Neutrophil (primary cell): ENCODE results near the gene ECI1.
"Not testable (repeated sequence)": the region's sequence is repeated elsewhere in the genome, so short reads cannot be mapped to it uniquely, and the experiment has no call there.

ENCODE experiments used
- H3K27ac ChIP-seq: fragments of 200-600 bp; sonication (generic); 2 replicates; pipeline ENCODE4 v1.5.1; 2016; ENCODE audit warnings: mild to moderate bottlenecking, moderate library complexity
- H3K27me3 ChIP-seq: fragments of 200-600 bp; sonication (generic); 2 replicates; pipeline ENCODE4 v1.6.0; 2016; ENCODE audit warnings: mild to moderate bottlenecking
- H3K36me3 ChIP-seq: fragments of 200-600 bp; sonication (generic); 2 replicates; pipeline ENCODE4 v1.5.1; 2017
- H3K4me1 ChIP-seq, 2 experiments: fragments of 200-600 bp in 1 of 2; sonication (generic) in 1 of 2; 1 replicate in 1 of 2; 2 replicates in 1 of 2; pipeline versions ENCODE4 v1.5.1 to v1.6.1; 2013 to 2016; ENCODE audit warnings: low read depth in 1 of 2, low read length in 1 of 2, mild to moderate bottlenecking in 1 of 2, moderate library complexity in 1 of 2; ENCODE audit not compliant: control insufficient read depth in 1 of 2, insufficient read depth in 1 of 2
- H3K4me3 ChIP-seq, 2 experiments: fragments of 200-600 bp in 1 of 2; sonication (generic) in 1 of 2; 1 replicate in 1 of 2; 2 replicates in 1 of 2; pipeline ENCODE4 v1.5.1; 2013 to 2016; ENCODE audit warnings: low read depth in 1 of 2, low read length in 1 of 2, mild to moderate bottlenecking in 1 of 2, moderate library complexity in 1 of 2
- H3K9me3 ChIP-seq: fragments of 200-600 bp; sonication (generic); 2 replicates; pipeline ENCODE4 v1.5.1; 2016
- TF ChIP-seq, protein P1 (sequence below): fragments of 200-600 bp; sonication (generic); IDR thresholded peaks from 2 replicates; pipeline ENCODE4 v1.5.1; 2016; ENCODE audit warnings: antibody characterized with exemption

The ECI1 gene

DNA sequence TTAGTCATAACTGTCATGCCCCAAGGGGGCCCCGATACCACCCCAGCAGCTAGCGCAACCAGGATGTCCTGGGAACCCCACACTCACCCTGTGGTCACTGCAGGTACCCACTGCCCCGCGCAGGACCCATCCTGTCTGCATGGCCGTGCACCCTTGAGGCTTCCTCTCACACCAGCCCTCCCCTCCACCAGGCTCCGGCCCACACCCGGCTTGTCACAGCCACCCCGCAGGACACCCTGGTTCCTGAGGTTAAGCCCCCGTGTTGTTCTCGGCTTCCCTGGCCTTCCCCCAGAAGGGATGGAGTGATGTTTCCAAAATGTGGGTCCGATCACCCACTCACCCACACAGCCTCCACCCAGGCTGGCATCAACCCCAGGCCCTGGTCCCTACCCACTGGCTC lies 7.6 kb downstream of the ECI1 start:
- Histone ChIP-seq H3K4me1 (no peaks in the 10 kb centered on the region), H3K27me3 (peaks cover 4% of the 10 kb centered on the region), H3K27ac (no peak overlapping the region), H3K9me3 (no peaks in the 10 kb centered on the region), H3K4me3 (no peak overlapping the region), H3K36me3 (peaks cover 64% of the 10 kb centered on the region)
- TF ChIP-seq, protein P1, sequence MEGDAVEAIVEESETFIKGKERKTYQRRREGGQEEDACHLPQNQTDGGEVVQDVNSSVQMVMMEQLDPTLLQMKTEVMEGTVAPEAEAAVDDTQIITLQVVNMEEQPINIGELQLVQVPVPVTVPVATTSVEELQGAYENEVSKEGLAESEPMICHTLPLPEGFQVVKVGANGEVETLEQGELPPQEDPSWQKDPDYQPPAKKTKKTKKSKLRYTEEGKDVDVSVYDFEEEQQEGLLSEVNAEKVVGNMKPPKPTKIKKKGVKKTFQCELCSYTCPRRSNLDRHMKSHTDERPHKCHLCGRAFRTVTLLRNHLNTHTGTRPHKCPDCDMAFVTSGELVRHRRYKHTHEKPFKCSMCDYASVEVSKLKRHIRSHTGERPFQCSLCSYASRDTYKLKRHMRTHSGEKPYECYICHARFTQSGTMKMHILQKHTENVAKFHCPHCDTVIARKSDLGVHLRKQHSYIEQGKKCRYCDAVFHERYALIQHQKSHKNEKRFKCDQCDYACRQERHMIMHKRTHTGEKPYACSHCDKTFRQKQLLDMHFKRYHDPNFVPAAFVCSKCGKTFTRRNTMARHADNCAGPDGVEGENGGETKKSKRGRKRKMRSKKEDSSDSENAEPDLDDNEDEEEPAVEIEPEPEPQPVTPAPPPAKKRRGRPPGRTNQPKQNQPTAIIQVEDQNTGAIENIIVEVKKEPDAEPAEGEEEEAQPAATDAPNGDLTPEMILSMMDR = no peak

DNA sequence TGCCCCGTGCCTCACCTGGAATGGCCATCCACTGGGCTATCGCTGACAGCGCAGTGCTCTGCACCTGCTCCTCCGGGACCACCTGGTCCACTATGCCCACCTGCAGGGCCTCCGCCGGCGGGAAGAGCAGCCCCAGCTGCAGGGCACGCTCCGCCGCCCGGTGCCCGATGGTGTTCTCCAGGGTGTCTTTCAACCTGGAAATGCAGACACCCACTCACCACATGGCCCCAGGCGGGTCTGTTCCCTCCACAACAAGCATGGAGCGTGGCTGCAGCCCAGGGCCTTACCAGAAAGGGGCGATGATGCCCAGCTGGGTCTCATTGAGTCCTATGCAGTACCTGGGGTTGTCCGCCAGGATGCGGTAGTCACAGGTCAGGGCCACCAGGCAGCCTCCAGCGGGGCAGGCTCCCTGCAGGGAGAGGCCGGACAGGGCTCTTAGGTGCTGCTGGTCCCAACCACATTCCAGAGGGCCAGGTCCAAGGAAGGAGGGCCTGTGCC lies 8.3 kb downstream of the ECI1 start:
- Histone ChIP-seq H3K27ac (no peak overlapping the region), H3K9me3 (no peaks in the 10 kb centered on the region), H3K27me3 (peaks cover 11% of the 10 kb centered on the region), H3K4me3 (no peak overlapping the region), H3K4me1 (no peaks in the 10 kb centered on the region), H3K36me3 (peaks cover 68% of the 10 kb centered on the region)
- TF ChIP-seq, protein P1 = no peak

DNA sequence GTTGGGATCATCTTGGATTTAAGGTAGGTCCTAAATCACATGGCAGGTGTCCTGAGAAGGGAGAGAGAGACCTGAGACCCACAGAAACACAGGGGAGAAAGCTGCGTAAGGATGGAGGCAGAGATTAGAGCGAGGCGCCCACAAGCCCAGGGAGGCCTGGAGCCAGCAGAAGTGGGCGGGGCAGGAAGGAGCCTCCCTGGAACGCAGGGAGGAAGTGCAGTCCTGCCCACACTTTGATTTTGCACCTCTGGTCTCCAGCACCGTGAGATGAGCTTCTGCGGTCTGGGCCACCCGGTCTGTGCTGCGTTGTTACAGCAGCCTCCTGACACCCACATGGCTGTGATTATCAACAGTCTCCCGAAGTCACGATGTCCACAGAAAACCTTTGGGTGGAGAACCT lies 8.8 kb downstream of the ECI1 start:
- no peaks in the 10 kb centered on the region for H3K9me3 ChIP-seq
- H3K4me3 ChIP-seq = no peak overlapping the region
- H3K27ac ChIP-seq = no peak overlapping the region
- H3K27me3 ChIP-seq = peaks cover 16% of the 10 kb centered on the region
- no peaks in the 10 kb centered on the region for H3K4me1 ChIP-seq
- peaks cover 68% of the 10 kb centered on the region for H3K36me3 ChIP-seq
- TF ChIP-seq, protein P1 = no peak

DNA sequence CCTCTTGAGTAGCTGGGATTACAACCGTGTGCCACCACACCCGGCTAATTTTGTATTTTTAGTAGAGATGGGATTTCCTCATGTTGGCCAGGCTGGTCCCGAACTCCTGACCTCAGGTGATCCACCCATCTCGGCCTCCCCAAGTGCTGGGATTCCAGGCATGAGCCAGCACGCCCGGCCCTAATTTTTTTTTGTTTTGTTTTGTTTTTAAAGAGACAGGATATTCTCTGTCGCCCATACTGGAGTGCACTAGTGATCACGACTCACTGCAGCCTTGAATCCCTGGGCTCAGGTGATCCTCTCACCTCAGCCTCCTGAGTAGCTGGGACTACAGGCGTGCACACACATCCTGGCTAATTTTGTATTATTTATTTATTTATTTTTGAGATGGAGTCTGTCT lies 11.1 kb downstream of the ECI1 start:
- peaks cover 39% of the 10 kb centered on the region for H3K27me3 ChIP-seq
- not testable (repeated sequence) for H3K9me3 ChIP-seq, H3K4me3 ChIP-seq, H3K4me1 ChIP-seq, H3K27ac ChIP-seq
- H3K36me3 ChIP-seq = peaks cover 63% of the 10 kb centered on the region

DNA sequence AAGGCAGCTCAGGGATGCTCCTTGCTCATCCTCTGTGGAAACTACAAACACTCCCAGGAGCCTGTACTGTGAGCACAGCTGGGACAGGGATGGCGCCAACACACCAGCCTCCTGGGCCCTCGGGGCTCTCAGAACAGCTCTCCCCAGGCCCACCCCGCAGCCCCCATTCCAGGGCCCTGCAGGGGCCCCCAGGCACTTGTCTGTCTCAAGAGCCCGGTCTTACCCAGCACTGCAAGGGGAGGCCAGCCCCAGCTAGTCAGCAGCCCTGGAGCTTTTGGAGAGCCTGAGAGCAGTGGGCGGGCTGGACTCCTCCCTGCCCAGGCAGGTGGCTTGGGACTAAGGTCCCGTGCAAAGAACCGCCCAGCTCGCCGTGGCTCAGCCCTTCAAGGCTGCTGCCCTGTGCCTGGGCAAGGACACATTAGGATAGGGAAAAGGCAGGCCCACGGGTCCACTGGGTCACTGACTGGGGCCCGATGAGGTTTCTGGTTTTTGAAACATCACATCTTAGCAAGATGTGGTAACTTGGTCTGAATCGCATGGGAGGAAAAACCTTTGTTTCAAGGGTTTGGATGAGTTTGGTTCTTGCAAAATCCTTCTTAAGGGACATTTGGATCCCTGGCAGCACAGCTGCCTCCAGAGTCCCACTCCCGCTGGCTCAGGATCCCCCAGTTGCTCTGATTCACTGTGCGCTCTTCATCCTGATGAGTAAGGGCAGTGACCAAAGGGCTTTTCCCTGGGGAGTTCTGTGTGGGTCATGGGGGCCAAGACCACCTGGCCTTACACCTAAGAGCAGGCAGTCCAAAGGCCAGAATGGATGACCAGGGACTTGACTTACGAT lies 12.3 kb downstream of the ECI1 start:
- H3K4me1 ChIP-seq = no peaks in the 10 kb centered on the region
- H3K4me3 ChIP-seq = no peak overlapping the region
- H3K27me3 ChIP-seq = peaks cover 45% of the 10 kb centered on the region
- no peaks in the 10 kb centered on the region for H3K9me3 ChIP-seq
- H3K27ac ChIP-seq = no peak overlapping the region
- TF ChIP-seq, protein P1 = no peak
- peaks cover 63% of the 10 kb centered on the region for H3K36me3 ChIP-seq

DNA sequence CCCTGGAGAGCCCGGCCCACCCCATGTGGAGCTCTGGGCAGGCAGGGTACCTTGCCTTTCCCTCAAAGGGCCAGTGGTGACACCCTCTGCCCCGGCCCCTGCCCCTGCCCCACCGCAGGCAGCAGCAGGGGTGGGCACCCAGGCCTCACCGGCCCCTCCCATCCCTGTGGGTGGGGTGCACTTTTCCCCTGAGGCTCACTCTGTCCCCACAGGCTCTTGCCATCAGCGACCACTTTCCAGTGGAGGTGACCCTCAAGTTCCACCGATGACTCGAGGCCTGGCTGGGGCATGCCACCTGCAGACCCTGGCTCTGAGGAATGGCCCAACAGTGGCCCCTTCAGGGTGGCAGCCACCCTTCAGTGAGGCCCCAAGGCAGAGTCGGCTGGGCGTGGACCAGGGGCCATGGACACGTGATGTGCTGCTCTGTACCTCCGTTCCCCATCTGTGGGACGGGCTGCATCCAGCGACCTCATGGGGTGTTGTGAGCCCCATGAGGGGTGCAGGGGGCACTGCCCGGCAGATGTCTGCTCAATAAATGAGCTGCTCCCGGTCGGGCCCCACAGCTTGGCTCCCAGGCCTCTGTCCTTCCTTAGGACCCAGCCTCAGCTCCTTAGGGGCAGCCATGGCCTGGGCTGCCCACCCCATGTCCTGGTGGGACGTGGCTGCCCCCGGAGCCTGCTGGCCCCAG lies 13.1 kb downstream of the ECI1 start:
- peaks cover 66% of the 10 kb centered on the region for H3K36me3 ChIP-seq
- no peaks in the 10 kb centered on the region for H3K4me1 ChIP-seq
- H3K4me3 ChIP-seq = no peak overlapping the region
- TF ChIP-seq, protein P1 = no peak
- H3K9me3 ChIP-seq = no peaks in the 10 kb centered on the region
- H3K27me3 ChIP-seq = peaks cover 45% of the 10 kb centered on the region
- H3K27ac ChIP-seq = no peak overlapping the region
